Measurements from ENCODE around the gene ATG10.
"Not testable (repeated sequence)": the region's sequence is repeated elsewhere in the genome, so short reads cannot be mapped to it uniquely, and the experiment has no call there.

Gene ATG10

DNA sequence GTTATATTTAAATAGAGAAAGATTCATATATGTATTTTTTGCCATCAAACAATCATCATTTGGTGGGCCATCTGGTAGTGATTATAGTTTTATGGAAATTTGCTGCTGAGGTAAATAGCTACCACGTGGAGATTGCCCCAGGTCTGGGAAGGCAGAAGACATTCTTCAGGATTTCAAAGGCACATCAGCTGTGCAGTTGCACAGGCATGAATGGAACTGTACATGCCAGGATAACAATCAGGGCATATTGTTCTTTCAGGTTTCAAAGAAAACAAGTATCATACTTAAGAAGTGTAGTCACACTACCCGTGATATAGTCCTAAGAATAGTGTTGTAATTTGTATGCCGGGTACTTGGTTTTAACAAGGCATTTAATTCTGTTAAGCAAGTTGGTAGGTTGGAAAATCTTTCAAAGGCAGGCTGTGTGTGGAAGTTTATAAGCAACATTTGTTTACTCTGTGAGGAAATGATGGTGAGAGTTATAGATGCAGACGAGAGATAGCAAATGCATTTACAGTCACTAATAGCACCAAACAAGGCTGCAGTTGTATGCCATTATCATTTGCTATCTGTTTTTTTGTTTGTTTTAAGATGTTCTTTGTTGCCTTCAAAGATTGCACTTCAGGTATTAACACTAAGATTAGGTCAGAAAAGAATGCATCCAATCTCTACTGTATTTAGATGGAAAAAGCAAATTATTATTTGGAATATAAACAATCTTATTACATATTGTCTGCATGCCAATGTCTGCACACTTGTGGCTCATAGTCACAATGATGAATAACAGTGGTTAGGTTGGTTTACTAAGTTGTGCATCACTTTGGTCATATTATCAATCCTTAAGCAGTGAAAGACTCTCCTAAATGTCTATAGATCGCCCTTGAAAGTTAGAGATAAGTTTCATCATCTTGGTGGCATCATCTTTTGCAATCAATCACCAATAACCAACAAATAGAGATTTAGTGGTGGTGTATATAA is 251.1 kb downstream of the ATG10 start:
- DNase-seq (ENCODE audit: low spot score): no peak

DNA sequence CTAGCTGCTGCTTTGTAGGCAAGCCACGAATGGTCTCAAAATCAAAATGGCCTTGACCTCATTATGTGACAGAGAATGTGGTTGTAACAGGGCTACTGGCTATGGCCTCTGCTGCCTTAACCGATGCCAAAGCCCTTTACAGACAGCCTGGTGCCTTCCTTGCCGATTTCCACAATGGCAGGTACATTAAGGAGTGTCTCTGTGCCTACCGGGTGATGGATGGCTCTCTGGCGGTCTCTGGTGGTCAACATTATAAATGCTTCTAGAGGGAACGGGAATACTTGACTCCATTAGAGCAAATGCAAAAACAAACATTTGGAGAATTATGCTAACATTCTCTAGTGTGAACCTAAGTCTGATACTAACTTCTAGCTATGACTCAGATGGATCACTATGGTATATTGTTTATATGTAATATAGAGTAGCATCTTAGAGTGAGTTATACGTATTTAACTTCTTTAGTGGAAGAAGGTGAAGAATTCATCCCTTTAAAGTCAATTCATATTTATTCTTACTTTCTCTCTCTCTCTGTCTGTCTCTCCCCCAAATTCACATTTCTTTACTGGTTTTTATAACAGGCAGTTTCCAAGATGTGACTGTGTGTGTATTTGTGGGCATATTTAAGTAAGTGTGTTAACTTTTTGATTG is 253.8 kb downstream of the ATG10 start:
- DNase-seq (ENCODE audit: low spot score): peak; percentile 68

- DNase-seq (ENCODE audit: low spot score): no peak
Measured at GRCh38 chr5:82234885-82235284, 263.1 kb downstream of the ATG10 start.

GRCh38 chr5:82244151-82244550 is 272.3 kb downstream of the ATG10 start:
- no peak for DNase-seq (ENCODE audit: low spot score)

DNA sequence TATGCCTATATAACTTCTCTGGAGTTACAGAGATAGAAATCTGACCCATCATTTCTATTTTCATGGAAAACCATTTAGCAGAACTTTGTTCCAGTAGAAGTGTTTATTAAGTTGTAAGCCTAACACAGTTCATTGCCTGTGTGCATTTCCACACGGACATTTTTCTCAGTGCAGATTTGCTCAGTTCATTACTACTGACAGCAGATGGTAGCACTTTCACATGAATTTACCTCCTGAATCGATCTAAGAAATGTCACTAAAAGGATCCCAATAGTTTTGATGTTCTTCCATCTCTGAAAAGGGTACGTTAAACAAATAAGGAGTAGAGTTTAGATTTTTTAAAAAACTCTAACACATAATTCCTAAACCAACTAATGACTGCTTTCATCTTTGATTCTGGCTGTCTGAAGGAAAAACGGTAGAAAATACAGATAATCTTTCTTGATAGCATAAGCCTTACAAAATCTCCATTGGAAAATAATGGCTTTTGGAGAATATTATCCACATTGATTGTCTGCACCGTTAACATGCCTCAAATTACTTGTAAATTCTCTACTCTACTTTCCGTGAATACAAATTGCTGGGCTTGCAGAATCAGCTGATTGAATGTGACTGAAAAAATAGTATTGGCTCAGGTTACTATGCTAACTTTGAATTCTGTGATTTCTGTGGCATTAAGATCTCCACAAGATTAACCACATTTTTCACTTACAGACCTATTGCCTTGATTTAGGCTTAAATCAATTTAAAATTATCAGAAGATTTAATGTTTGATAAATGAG is 273.2 kb downstream of the ATG10 start:
- DNase-seq (ENCODE audit: low spot score): no peak

DNA sequence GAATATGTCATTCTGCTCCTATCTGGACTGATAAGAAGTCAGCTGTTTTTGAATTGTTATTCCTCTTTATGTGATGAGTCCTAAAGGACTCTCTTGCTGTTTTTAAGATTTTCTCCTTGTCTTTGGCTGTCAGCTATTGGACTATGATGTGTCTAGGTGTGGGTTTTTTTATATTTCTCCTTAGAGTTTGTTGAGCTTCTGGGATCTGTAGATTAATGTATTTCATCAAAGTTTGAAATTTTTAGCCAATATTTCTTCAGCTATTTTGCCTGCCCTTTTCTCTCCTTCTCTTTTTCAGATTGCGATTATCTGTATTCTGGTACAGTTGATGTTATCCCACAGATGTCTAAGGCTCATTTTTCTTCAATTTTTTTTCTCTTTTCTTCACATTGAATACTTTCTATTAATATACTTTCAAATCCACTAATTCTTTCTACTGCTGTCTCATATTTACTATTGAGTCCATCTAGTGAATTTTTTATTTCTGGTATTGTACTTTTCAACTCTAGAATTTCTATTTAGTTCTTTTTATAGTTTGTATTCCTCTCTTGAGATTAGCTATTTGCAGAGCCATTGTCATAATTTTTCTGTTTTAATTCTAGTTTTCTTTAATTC is 275.2 kb downstream of the ATG10 start:
- DNase-seq (ENCODE audit: low spot score): no peak

GRCh38 chr5:82252744-82253143 is 280.9 kb downstream of the ATG10 start:
- DNase-seq (ENCODE audit: low spot score): no peak

DNA sequence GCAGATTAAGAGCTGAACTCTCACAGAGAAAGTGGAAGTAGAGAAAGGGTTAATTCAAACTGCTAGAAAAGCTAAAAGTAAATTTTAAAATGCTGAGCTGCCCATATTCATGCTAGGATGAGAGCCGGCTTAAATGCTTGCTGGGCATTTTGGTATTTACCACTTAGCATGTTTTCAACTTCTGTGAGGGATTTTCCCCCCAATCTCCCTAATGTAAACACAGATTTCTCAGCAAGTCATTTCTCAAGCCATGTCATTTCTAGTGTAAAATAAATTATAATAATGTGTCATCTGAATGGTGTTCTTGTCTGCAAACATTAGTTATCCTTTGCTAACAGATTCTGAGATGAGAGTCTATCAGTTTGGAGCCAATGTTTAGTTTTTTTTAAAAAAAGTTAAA is 284.0 kb downstream of the ATG10 start:
- no peak for DNase-seq (ENCODE audit: low spot score)

DNA sequence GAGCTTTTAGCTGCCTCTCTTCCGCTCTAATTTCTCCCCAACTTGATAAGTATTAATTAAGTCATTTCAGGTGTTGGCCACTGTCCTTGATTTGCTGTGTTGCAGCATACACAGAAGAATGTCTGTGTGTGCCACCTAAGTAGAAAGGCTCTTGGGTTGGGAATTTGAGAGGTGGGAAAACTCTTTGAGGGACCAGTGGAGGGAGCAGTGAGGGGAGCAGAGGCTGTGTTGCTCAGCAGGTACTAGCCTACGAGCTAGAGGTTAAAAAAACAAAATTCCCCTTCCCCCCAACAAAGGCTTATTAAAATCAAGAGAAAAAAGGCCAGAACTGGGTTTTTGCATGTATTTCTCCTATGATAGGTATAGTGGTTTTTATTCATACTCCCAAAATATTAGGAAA is 285.4 kb downstream of the ATG10 start:
- no peak for DNase-seq (ENCODE audit: low spot score)

DNA sequence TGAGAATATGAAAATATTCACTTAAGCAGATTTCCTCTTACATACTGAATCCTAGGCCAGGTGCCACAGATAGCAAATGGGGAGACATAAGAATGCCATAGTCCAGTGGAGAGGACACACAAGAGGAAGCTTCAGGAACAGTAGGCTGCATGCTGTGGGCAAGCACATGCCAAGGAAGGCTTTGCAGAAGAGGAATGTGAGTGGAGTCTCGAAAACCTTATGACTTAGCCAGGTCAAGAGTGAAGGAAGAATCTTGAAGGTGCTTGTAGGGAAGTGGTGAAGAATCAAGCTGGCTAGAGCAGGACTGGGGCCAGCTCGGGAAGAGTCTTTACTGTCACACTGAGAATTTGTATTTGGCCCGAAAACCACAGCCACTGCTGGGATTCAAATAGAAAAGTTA is 285.9 kb downstream of the ATG10 start:
- no peak for DNase-seq (ENCODE audit: low spot score)

DNA sequence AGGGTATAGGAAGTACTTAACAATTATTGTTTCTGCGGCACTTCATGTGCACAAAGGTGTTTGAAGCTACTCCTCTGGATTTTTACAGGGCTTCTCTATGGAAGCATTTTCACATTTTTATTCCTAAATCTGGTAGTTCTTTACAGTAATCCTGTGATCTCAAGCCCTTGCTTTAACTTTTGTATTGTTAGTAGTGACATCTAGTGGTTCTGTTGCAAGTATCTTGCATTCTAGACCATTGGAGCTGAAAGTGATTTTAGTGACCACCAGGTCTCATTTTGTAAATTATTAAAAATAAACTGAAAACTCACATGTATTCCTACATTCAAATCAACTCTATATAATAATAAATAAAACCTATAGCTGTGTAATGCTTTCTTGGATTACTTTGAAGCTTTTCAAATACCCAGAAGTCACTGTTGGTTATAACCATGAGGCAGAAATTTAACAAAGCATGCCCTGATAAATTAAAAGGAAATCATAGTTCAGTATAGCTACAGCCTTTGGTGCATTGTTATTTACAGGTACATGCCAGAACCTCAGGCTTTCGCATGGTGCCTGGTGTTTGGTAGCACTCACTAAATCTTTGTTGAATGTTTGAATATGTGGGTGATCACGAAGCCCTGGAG is 287.5 kb downstream of the ATG10 start:
- DNase-seq (ENCODE audit: low spot score): peak; percentile 43

DNA sequence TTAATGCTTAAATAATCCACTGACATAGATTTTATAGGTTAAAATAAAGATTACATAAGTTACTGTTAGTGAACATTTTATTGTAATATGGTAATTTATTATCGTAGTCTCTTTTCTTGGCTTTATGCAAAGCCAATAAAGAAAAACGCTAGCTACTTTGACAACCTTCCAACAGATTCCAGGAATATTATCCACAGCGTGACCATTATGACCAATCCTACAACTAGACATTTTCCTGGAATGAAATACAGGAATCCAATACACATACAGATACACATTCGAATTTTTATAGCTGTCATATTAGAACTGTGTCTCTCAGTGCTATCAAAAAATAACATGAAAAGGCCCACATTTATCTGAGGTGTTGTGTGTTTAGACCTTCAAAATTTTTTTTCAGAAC is 293.2 kb downstream of the ATG10 start:
- peak; percentile 32 for DNase-seq (ENCODE audit: low spot score)

DNA sequence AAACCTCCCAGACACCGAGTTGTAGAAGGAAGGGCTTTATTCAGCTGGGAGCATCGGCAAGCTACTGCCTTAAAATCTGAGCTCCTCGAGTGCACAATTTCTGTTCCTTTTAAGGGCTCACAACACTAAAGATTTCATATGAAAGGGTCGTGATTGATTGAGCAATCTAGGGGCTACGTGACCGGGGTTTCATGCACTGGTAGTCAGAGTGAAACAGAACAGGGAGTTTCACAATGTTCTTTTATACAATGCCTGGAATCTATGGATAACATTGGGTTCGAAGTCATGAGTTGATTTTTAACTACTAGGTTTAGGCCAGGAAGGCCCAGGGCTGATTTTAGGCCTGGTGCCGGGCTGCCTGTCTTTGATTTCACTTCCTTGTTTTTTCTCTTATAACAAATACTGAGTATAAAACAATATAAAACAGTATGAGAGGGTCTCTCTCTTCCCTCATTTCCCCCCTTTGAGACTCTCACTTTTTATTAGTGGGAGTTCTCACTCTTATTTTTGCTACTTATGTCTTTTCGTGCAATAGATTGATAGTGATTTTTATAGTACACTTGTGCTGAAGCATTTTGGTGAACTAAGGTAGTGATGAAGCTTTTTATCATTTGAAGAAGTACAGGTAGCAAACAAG is 295.6 kb downstream of the ATG10 start:
- not testable (repeated sequence) for DNase-seq (ENCODE audit: low spot score)

- DNase-seq (ENCODE audit: low spot score): not testable (repeated sequence)
Measured at GRCh38 chr5:82269363-82269762, 297.5 kb downstream of the ATG10 start.

GRCh38 chr5:82272571-82273356 is 300.9 kb downstream of the ATG10 start:
- DNase-seq (ENCODE audit: low spot score): not testable (repeated sequence)

GRCh38 chr5:82273426-82273825 is 301.6 kb downstream of the ATG10 start:
- DNase-seq (ENCODE audit: low spot score): not testable (repeated sequence)

GRCh38 chr5:82274343-82275211 is 302.8 kb downstream of the ATG10 start:
- DNase-seq (ENCODE audit: low spot score): no peak

GRCh38 chr5:82275216-82275664 is 303.4 kb downstream of the ATG10 start:
- DNase-seq (ENCODE audit: low spot score): no peak

Measured in AG20443 (cell line).